Hepatocyte (in vitro differentiated cells): Measurements from ENCODE around the gene SSU72.

Experiments used
- CTCF ChIP-seq: fragments of 200-600 bp; sonication (generic); IDR thresholded peaks from 2 replicates; pipeline ENCODE4 v1.5.1; 2016; ENCODE audit warnings: antibody characterized with exemption, mild to moderate bottlenecking; ENCODE audit not compliant: poor library complexity
- EZH2 ChIP-seq: fragments of 200-600 bp; sonication (generic); IDR thresholded peaks from 2 replicates; pipeline ENCODE4 v1.6.1; 2016; ENCODE audit warnings: antibody characterized with exemption, mild to moderate bottlenecking, borderline replicate concordance

GRCh38 chr1:1609822-1610485 is 35.3 kb upstream of the SSU72 start:
- TF ChIP-seq EZH2 (no peak), CTCF (no peak)
